ENCODE results near the gene NDUFS7.

Gene NDUFS7

GRCh38 chr19:1401138-1401888 lies 17.6 kb downstream of the NDUFS7 start, which contains the start of gene GAMT:
Gene GAMT (minus strand): TSS chr19:1401542. CDS start chr19:1401476, 66 bp downstream.
- DNase-seq: peak in 1 of 2 experiments; percentile 72

GRCh38 chr19:1401889-1402217 lies 18.1 kb downstream of the NDUFS7 start:
- no peak for DNase-seq

GRCh38 chr19:1402411-1403070 lies 18.8 kb downstream of the NDUFS7 start:
- DNase-seq: no peak

GRCh38 chr19:1406774-1407527 lies 23.2 kb downstream of the NDUFS7 start:
- DNase-seq: peak; percentile 83 to 97

GRCh38 chr19:1407528-1408299 lies 24.0 kb downstream of the NDUFS7 start, which contains the start of gene DAZAP1:
Gene DAZAP1 (plus strand): TSS chr19:1407586. CDS start chr19:1407774, 188 bp downstream.
- no peak for DNase-seq

GRCh38 chr19:1408300-1409203 lies 24.8 kb downstream of the NDUFS7 start:
- DNase-seq: peak in 1 of 2 experiments; percentile 43

GRCh38 chr19:1409204-1410005 lies 25.7 kb downstream of the NDUFS7 start:
- no peak for DNase-seq

- DNase-seq: no peak
These were observed 26.6 kb downstream of the NDUFS7 start for GRCh38 chr19:1410136-1410786.

- DNase-seq: no peak
These were observed 27.1 kb downstream of the NDUFS7 start for GRCh38 chr19:1410789-1411188.

- DNase-seq: peak in 1 of 2 experiments; percentile 58
These were observed 27.8 kb downstream of the NDUFS7 start for GRCh38 chr19:1411255-1412191.

GRCh38 chr19:1412323-1412923 lies 28.7 kb downstream of the NDUFS7 start:
- DNase-seq: no peak

- DNase-seq: peak in 1 of 2 experiments; percentile 25
These were observed 29.5 kb downstream of the NDUFS7 start for GRCh38 chr19:1412995-1413800.

GRCh38 chr19:1416014-1416841 lies 32.5 kb downstream of the NDUFS7 start:
- no peak for DNase-seq

GRCh38 chr19:1417145-1417544 lies 33.4 kb downstream of the NDUFS7 start:
- DNase-seq: peak in 1 of 2 experiments; percentile 35

GRCh38 chr19:1417681-1418495 lies 34.2 kb downstream of the NDUFS7 start:
- no peak for DNase-seq

- no peak for DNase-seq
These were observed 34.7 kb downstream of the NDUFS7 start for GRCh38 chr19:1418496-1418775.
